IMR-90 (cell line): ENCODE data around the gene RHOBTB1. TPM values are rescaled to one million over a fixed set of nuclear protein-coding genes. Genes with fewer than 3 reads are reported as not detected.
A peak's percentile ranks its signal among the peaks of the same experiment; 100 is the strongest.

Experiments
- ATAC-seq: fragments of 200-7000 bp; cut with Tn5 transposase; 2 replicates; pipeline ENCODE4 v1.9.1; 2020; ENCODE audit warnings: low read depth, mild to moderate bottlenecking, moderate library complexity
- BruUV-seq: library from RNA; stranded (reverse); fragments of 400-500 nt; replicated peaks from 2 replicates; lab custom pipeline; 2021; lab: Mats Ljungman, UMichigan
- CTCF ChIA-PET: fragments of 300-600 bp; formaldehyde crosslinking; extraction: SDS; loops from one replicate; lab custom pipeline; 2021; ENCODE audit warnings: antibody characterized with exemption; lab: Yijun Ruan, JAX
- POLR2A ChIA-PET: fragments of 300-600 bp; sonication (Branson Sonifier 250); formaldehyde crosslinking; loops from one replicate; lab custom pipeline; 2022; ENCODE audit warnings: antibody characterized with exemption; ENCODE audit not compliant: unreplicated experiment; lab: Charles Lee
- DNase-seq: peaks from one replicate; pipeline ENCODE4 v3.0.0; 2013
- H2AFZ ChIP-seq: replicated peaks from 2 replicates; pipeline ENCODE3; 2013; ENCODE audit warnings: low read length, mild to moderate bottlenecking; ENCODE audit not compliant: poor library complexity
- H2AK5ac ChIP-seq: 2 replicates; pipeline ENCODE4 v1.6.1; 2013; ENCODE audit warnings: low read depth, low read length, inconsistent platforms
- H2AK9ac ChIP-seq: replicated peaks from 2 replicates; pipeline ENCODE3; 2013; ENCODE audit warnings: mild to moderate bottlenecking, low read depth, low read length, moderate library complexity; ENCODE audit not compliant: poor library complexity
- H2BK120ac ChIP-seq: 2 replicates; pipeline ENCODE4 v1.6.1; 2013; ENCODE audit warnings: low read depth, low read length, inconsistent platforms
- H2BK15ac ChIP-seq: 3 replicates; pipeline ENCODE4 v1.6.1; 2013; ENCODE audit warnings: low read depth, low read length, inconsistent platforms
- H2BK20ac ChIP-seq: 2 replicates; pipeline ENCODE4 v1.6.1; 2013; ENCODE audit warnings: low read depth, mild to moderate bottlenecking, inconsistent platforms, low read length, moderate library complexity
- H2BK5ac ChIP-seq: 2 replicates; pipeline ENCODE4 v1.6.1; 2013; ENCODE audit warnings: mild to moderate bottlenecking, low read depth, low read length, inconsistent platforms; ENCODE audit not compliant: poor library complexity, severe bottlenecking
- H3K14ac ChIP-seq: replicated peaks from 2 replicates; pipeline ENCODE4 v1.6.1; 2013; ENCODE audit warnings: low read depth, low read length, inconsistent platforms
- H3K18ac ChIP-seq: 2 replicates; pipeline ENCODE4 v1.6.1; 2013; ENCODE audit warnings: low read depth, low read length, control low read depth
- H3K23ac ChIP-seq: 2 replicates; pipeline ENCODE4 v1.6.1; 2013; ENCODE audit warnings: low read depth, low read length, inconsistent platforms
- H3K27ac ChIP-seq: 2 replicates; pipeline ENCODE4 v1.5.1; 2013; ENCODE audit warnings: mild to moderate bottlenecking, control low read depth, low read length; ENCODE audit not compliant: insufficient read depth
- H3K27me3 ChIP-seq: 2 replicates; pipeline ENCODE4 v1.6.1; 2013; ENCODE audit warnings: low read length; ENCODE audit not compliant: control insufficient read depth, insufficient read depth
- H3K36me3 ChIP-seq: 2 replicates; pipeline ENCODE4 v1.6.1; 2013; ENCODE audit warnings: low read length, mixed read lengths; ENCODE audit not compliant: control insufficient read depth, insufficient read depth
- H3K4ac ChIP-seq: 2 replicates; pipeline ENCODE4 v1.6.1; 2013; ENCODE audit warnings: low read depth, low read length, inconsistent platforms
- H3K4me1 ChIP-seq: 2 replicates; pipeline ENCODE4 v1.6.1; 2013; ENCODE audit warnings: low read length, mixed read lengths; ENCODE audit not compliant: control insufficient read depth, insufficient read depth
- H3K4me2 ChIP-seq: 2 replicates; pipeline ENCODE4 v1.6.1; 2013; ENCODE audit warnings: low read depth, mild to moderate bottlenecking, control low read depth, low read length, moderate library complexity
- H3K4me3 ChIP-seq: 2 replicates; pipeline ENCODE4 v1.5.1; 2013; ENCODE audit warnings: low read depth, mild to moderate bottlenecking, control low read depth, low read length, moderate library complexity; ENCODE audit not compliant: insufficient read depth
- H3K56ac ChIP-seq: 2 replicates; pipeline ENCODE4 v1.6.1; 2013; ENCODE audit warnings: low read length, inconsistent platforms; ENCODE audit not compliant: insufficient read depth; ENCODE audit errors: extremely low read depth
- H3K79me1 ChIP-seq, 2 experiments: 2 replicates each; pipeline ENCODE4 v1.6.1; 2013; ENCODE audit warnings: low read length in 2 of 2, inconsistent platforms in 1 of 2, low read depth in 1 of 2
- H3K9ac ChIP-seq: 2 replicates; pipeline ENCODE4 v1.6.1; 2013; ENCODE audit warnings: low read depth, low read length, control low read depth
- H3K9me1 ChIP-seq: 2 replicates; pipeline ENCODE4 v1.6.1; 2013; ENCODE audit warnings: low read length, inconsistent platforms; ENCODE audit not compliant: insufficient read depth
- H3K9me3 ChIP-seq: 2 replicates; pipeline ENCODE4 v1.6.1; 2013; ENCODE audit warnings: low read length; ENCODE audit not compliant: control insufficient read depth, insufficient read depth
- H4K20me1 ChIP-seq: 2 replicates; pipeline ENCODE4 v1.6.1; 2013; ENCODE audit warnings: low read length, inconsistent platforms; ENCODE audit not compliant: insufficient read depth
- H4K5ac ChIP-seq: 2 replicates; pipeline ENCODE4 v1.6.1; 2013; ENCODE audit warnings: mild to moderate bottlenecking, low read depth, low read length, control low read depth
- H4K8ac ChIP-seq, 2 experiments: 2 replicates each; pipeline ENCODE4 v1.6.1; 2013; ENCODE audit warnings: low read depth in 2 of 2, low read length in 2 of 2, control low read depth in 1 of 2, inconsistent platforms in 1 of 2
- H4K91ac ChIP-seq: 2 replicates; pipeline ENCODE4 v1.6.1; 2013; ENCODE audit warnings: low read depth, low read length, inconsistent platforms; ENCODE audit not compliant: insufficient read depth
- BHLHE40 ChIP-seq: fragments of 150-350 bp; IDR thresholded peaks from 2 replicates; pipeline ENCODE4 v1.6.1; 2016; ENCODE audit warnings: mild to moderate bottlenecking, low read depth, low read length
- CEBPB ChIP-seq: IDR thresholded peaks from 2 replicates; pipeline ENCODE4 v1.6.1; 2012; ENCODE audit warnings: low read depth, low read length, improper control_type of control experiment
- CHD1 ChIP-seq: IDR thresholded peaks from 2 replicates; pipeline ENCODE4 v1.6.1; 2012; ENCODE audit warnings: low read depth, low read length, improper control_type of control experiment
- FOS ChIP-seq: fragments of 150-350 bp; IDR thresholded peaks from 2 replicates; pipeline ENCODE4 v1.6.1; 2016; ENCODE audit warnings: low read depth, low read length
- MAFK ChIP-seq: IDR thresholded peaks from 2 replicates; pipeline ENCODE4 v1.6.1; 2012; ENCODE audit warnings: low read depth, low read length, improper control_type of control experiment
- MAZ ChIP-seq: IDR thresholded peaks from 2 replicates; pipeline ENCODE4 v1.6.1; 2012; ENCODE audit warnings: low read depth, mild to moderate bottlenecking, low read length, improper control_type of control experiment, moderate library complexity, borderline replicate concordance
- MXI1 ChIP-seq: IDR thresholded peaks from 2 replicates; pipeline ENCODE4 v1.6.1; 2012; ENCODE audit warnings: low read depth, mild to moderate bottlenecking, low read length, moderate library complexity, borderline replicate concordance
- NFE2L2 ChIP-seq: fragments of 150-350 bp; IDR thresholded peaks from 2 replicates; pipeline ENCODE4 v1.6.1; 2016; ENCODE audit warnings: low read depth, mild to moderate bottlenecking, low read length
- POLR2A ChIP-seq: IDR thresholded peaks from 2 replicates; pipeline ENCODE4 v1.6.1; 2012; ENCODE audit warnings: mild to moderate bottlenecking, low read depth, low read length
- RAD21 ChIP-seq: IDR thresholded peaks from 2 replicates; pipeline ENCODE4 v1.6.1; 2012; ENCODE audit warnings: low read length, improper control_type of control experiment
- RCOR1 ChIP-seq: IDR thresholded peaks from 2 replicates; pipeline ENCODE4 v1.6.1; 2012; ENCODE audit warnings: mild to moderate bottlenecking, low read length, improper control_type of control experiment; ENCODE audit not compliant: insufficient replicate concordance
- RFX5 ChIP-seq: IDR thresholded peaks from 2 replicates; pipeline ENCODE4 v1.8.0; 2012; ENCODE audit warnings: low read depth, mild to moderate bottlenecking, low read length, moderate library complexity
- SMC3 ChIP-seq: fragments of 150-350 bp; IDR thresholded peaks from 2 replicates; pipeline ENCODE4 v1.6.1; 2016; ENCODE audit warnings: low read depth, mild to moderate bottlenecking, antibody characterized with exemption, low read length, moderate library complexity
- WGBS, 2 experiments: methylation state at CpG; one replicate each; pipeline versions ENCODE4 v1.1.5 to v1.1.7; 2013; ENCODE audit warnings: missing lambda C conversion rate in 2 of 2; ENCODE audit not compliant: insufficient read length in 1 of 2; ENCODE audit errors: extremely low coverage in 2 of 2; 5-methylcytosine and 5-hydroxymethylcytosine counted together
- dilution Hi-C: fragments of 300-500 bp; cut with HindIII; formaldehyde crosslinking; loops from one replicate; pipeline ENCODE4 v1.14.3; 2018; ENCODE audit warnings: low sequenced_read_pairs; ENCODE audit not compliant: unreplicated experiment
- in situ Hi-C: fragments of 300-500 bp; cut with MboI; formaldehyde crosslinking; loops from 3 replicates; pipeline ENCODE4 v1.14.3; 2019; ENCODE audit warnings: low sequenced_read_pairs, inconsistent platforms, mixed read lengths
- intact Hi-C: fragments of 100-400 bp; cut with micrococcal nuclease; formaldehyde crosslinking; loops from 2 replicates; pipeline ENCODE4 v1.10.0; 2022
- polyA plus RNA-seq, 3 experiments: library from polyadenylated mRNA; depleted of rRNA; stranded (reverse); fragments of >200 nt; gene quantifications; 2 replicates each; pipeline ENCODE4 v1.2.3, GENCODE V29; 2012; ENCODE audit warnings: low replicate concordance in 1 of 3
- total RNA-seq: library from RNA; depleted of rRNA; stranded (reverse); fragments of >200 nt; gene quantifications from 2 replicates; pipeline ENCODE4 v1.2.3, GENCODE V29; 2012
- TF ChIP-seq, protein P1 (sequence below): fragments of 150-350 bp; IDR thresholded peaks from 2 replicates; pipeline ENCODE4 v1.6.1; 2017; ENCODE audit warnings: mild to moderate bottlenecking, antibody characterized with exemption, low read length, low read depth
- TF ChIP-seq, protein P2 (sequence below): conservative IDR thresholded peaks from 2 replicates; pipeline ENCODE4 v1.5.1; 2012; ENCODE audit warnings: mild to moderate bottlenecking, low read depth, low read length, improper control_type of control experiment
- TF ChIP-seq, protein P3 (sequence below): fragments of 150-350 bp; IDR thresholded peaks from 2 replicates; pipeline ENCODE4 v1.6.1; 2016; ENCODE audit warnings: low read depth, mild to moderate bottlenecking, low read length, moderate library complexity, borderline replicate concordance

The RHOBTB1 gene
- total and polyA plus RNA-seq, 2 of the 4 experiments (the other 2 are of a cell fraction) = 8.9 to 15.2 TPM

DNA sequence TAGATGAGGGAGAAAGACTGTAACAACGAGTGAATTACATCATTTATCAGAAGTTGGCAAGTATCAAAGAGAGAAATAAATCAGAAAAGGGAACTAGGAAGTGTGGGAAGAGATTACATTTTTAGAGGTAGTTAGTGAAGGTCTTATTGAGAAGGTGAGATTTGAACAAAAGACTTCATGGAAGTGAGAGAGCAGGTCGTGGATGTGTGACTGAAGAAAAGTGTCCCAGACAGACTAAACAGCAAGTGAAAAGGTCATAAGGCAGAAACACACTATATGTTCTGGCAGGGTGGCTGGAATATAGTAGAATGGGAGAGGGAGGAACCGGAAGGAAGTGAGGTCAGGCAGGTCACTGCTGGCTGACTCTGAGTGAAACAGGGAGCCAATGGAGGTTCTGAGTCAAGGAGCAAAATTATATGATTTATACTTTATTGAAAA, 35.7 kb upstream of the RHOBTB1 start:
- Histone ChIP-seq H3K9ac (no peak overlapping the region), H3K9me1 (peaks cover 5% of the 10 kb centered on the region; the same call in 1 of the 2 replicates), H2BK20ac (no peak overlapping the region), H4K5ac (no peak overlapping the region), H4K20me1 (no peaks in the 10 kb centered on the region), H3K79me1 (no peaks in the 10 kb centered on the region), H3K27ac (no peak overlapping the region), H3K9me3 (no peaks in the 10 kb centered on the region), H4K8ac (no peak overlapping the region), H3K23ac (no peak overlapping the region), H3K18ac (no peak overlapping the region), H2BK120ac (no peak overlapping the region), H3K4ac (peak overlapping the region; percentile 10; the same call in 1 of the 2 replicates), H2AK5ac (no peak overlapping the region), H3K14ac (no peak overlapping the region; the same call in 1 of the 2 replicates), H3K36me3 (no peaks in the 10 kb centered on the region), H3K56ac (no peak overlapping the region), H4K91ac (peak overlapping the region; percentile 23; the same call in 1 of the 2 replicates), H3K27me3 (no peaks in the 10 kb centered on the region), H2BK5ac (no peak overlapping the region), H2AFZ (no peak overlapping the region), H2AK9ac (no peak overlapping the region), H2BK15ac (no peak overlapping the region), H3K4me1 (0 out of 2 replicates have a peak, but pooled peaks cover 2% of the 10 kb centered on the region), H3K4me3 (no peak overlapping the region), H3K4me2 (no peak overlapping the region)
- POLR2A ChIA-PET = no interaction called here
- WGBS, 2 experiments = 71% methylated on average over 1 of the region's 3 CpGs; no CpG with 5 or more reads in 1 of the 2 experiments
- no TSS peak for BruUV-seq
- in situ Hi-C loops = no loop called here
- TF ChIP-seq MAFK (no peak), SMC3 (no peak), MXI1 (no peak), RFX5 (no peak), BHLHE40 (no peak), MAZ (no peak), CEBPB (no peak), CHD1 (no peak), RAD21 (no peak), RCOR1 (no peak), NFE2L2 (no peak), POLR2A (no peak), FOS (no peak)
- TF ChIP-seq, protein P1, sequence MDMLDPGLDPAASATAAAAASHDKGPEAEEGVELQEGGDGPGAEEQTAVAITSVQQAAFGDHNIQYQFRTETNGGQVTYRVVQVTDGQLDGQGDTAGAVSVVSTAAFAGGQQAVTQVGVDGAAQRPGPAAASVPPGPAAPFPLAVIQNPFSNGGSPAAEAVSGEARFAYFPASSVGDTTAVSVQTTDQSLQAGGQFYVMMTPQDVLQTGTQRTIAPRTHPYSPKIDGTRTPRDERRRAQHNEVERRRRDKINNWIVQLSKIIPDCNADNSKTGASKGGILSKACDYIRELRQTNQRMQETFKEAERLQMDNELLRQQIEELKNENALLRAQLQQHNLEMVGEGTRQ = no peak
- TF ChIP-seq, protein P2, sequence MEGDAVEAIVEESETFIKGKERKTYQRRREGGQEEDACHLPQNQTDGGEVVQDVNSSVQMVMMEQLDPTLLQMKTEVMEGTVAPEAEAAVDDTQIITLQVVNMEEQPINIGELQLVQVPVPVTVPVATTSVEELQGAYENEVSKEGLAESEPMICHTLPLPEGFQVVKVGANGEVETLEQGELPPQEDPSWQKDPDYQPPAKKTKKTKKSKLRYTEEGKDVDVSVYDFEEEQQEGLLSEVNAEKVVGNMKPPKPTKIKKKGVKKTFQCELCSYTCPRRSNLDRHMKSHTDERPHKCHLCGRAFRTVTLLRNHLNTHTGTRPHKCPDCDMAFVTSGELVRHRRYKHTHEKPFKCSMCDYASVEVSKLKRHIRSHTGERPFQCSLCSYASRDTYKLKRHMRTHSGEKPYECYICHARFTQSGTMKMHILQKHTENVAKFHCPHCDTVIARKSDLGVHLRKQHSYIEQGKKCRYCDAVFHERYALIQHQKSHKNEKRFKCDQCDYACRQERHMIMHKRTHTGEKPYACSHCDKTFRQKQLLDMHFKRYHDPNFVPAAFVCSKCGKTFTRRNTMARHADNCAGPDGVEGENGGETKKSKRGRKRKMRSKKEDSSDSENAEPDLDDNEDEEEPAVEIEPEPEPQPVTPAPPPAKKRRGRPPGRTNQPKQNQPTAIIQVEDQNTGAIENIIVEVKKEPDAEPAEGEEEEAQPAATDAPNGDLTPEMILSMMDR = no peak
- TF ChIP-seq, protein P3, sequence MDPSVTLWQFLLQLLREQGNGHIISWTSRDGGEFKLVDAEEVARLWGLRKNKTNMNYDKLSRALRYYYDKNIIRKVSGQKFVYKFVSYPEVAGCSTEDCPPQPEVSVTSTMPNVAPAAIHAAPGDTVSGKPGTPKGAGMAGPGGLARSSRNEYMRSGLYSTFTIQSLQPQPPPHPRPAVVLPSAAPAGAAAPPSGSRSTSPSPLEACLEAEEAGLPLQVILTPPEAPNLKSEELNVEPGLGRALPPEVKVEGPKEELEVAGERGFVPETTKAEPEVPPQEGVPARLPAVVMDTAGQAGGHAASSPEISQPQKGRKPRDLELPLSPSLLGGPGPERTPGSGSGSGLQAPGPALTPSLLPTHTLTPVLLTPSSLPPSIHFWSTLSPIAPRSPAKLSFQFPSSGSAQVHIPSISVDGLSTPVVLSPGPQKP = no peak
- dilution Hi-C loops = no loop called here
- CTCF ChIA-PET = no interaction called here
- DNase-seq (no peak), ATAC-seq (no peak)
- intact Hi-C loops = no loop called here
